ENCODE measurements around the gene NOP9. TPM values are rescaled to one million over a fixed set of nuclear protein-coding genes. Genes with fewer than 3 reads are reported as not detected.

The NOP9 gene
- total RNA-seq, 2 experiments from 2014 or later = 25.8 to 27.7 TPM

DNA sequence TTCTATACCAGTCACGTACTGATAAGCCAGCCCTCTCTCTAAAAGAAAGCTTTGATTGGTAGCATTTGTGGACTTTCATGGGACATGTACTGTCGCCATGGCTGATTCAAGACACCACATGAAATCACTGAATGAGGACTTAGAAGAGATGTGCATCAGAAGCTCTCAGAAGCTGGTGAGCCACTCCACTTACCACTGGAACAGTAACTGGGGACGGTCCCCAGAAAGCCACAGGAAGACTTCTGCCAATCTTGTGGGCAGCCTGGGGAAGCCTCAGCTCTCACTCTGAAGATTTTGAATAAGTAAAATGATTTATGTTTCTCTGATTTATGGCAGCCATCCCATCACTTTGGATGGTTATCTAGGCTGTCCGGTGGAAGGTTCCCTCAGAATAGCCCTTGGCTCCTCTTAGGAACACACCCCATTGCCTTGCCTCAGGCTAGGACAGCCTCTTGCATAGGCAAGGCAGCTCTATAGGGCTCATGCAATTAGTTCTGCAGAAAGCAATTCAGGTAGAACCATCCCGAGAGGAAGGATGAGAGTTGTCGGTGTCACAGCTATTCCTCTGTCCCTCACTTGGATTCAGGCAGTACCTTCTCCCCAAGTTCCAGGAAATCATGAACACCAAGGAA, 9.9 kb upstream of the NOP9 start:
- ChIA-PET CTCF (interaction anchor here (0.7 to 5.3 kb wide), 11 partner anchors 9 to 142 kb away, joined by 3 to 32 read pairs (median 6); partner anchors contain the start of genes CIDEB, DHRS1, LTB4R and MDP1), POLR2A (interaction anchor here (0.7 to 3.2 kb wide), 12 partner anchors 8 to 195 kb away, joined by 3 to 16 read pairs (median 5); partner anchors contain the start of genes CHMP4A, DHRS1, MDP1 and NOP9)
- peaks cover 37% of the 10 kb centered on the region for H3K36me3 Mint-ChIP-seq (ENCODE audit: low read depth)
- peaks cover 23% of the 10 kb centered on the region for H3K4me1 Mint-ChIP-seq
- H3K27me3 Mint-ChIP-seq = peaks cover 22% of the 10 kb centered on the region
- H3K9me3 Mint-ChIP-seq = no peaks in the 10 kb centered on the region
- peak; percentile 76 for DNase-seq
- no peak overlapping the region for H3K27ac Mint-ChIP-seq
- no peak overlapping the region for H3K4me3 Mint-ChIP-seq

GRCh38 chr14:24290746-24291145, 8.9 kb upstream of the NOP9 start:
- no peaks in the 10 kb centered on the region for H3K9me3 Mint-ChIP-seq
- ChIA-PET CTCF (interaction anchor here (0.7 to 5.3 kb wide), 7 partner anchors 11 to 75 kb away, joined by 3 to 32 read pairs (median 4); partner anchors contain the start of genes CIDEB, MDP1 and TINF2), POLR2A (interaction anchor here (1.0 to 3.2 kb wide), 11 partner anchors 9 to 196 kb away, joined by 3 to 16 read pairs (median 5); partner anchors contain the start of genes CHMP4A, DHRS1, MDP1 and NOP9)
- no peak overlapping the region for H3K27ac Mint-ChIP-seq
- peaks cover 44% of the 10 kb centered on the region for H3K36me3 Mint-ChIP-seq (ENCODE audit: low read depth)
- peaks cover 22% of the 10 kb centered on the region for H3K27me3 Mint-ChIP-seq
- DNase-seq = no peak
- H3K4me3 Mint-ChIP-seq = no peak overlapping the region
- peaks cover 23% of the 10 kb centered on the region for H3K4me1 Mint-ChIP-seq

DNA sequence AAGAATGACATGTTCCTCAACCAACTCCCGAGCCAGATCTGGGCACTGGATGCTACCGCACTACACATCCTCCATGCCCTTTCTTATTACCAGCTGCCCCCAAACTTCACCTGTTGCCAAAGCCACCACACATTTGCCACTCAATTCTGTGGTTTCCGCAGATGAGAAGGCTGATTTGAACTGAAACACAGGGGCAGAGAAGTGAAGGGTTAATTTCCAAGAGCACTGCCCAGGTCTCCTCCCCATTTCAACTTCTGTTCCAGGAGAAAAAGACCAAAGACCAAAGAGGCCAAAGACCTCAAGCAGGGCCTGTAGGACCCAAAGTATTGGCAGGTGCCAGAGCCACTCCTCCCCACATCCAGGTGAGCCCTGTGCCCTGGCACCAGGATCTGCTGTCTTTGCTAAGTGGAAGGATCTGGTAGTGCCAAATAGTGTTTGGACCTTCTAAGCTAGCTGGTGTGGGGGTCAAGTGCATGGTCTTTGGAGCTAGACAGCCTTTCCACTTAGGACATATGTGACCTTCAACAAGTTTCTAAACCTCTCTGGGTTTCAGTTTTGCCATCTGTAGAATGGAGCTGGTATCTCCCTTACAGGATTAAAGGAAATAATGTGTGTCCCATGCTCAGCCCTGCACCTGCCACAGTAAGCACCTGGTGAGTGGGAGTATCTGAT, 8.1 kb upstream of the NOP9 start:
- CTCF ChIA-PET = interaction anchor here (1.3 to 5.3 kb wide), 8 partner anchors 12 to 76 kb away, joined by 3 to 32 read pairs (median 6); partner anchors contain the start of genes CIDEB, MDP1, RABGGTA and TINF2
- no peak overlapping the region for H3K27ac Mint-ChIP-seq
- H3K4me3 Mint-ChIP-seq = no peak overlapping the region
- peaks cover 17% of the 10 kb centered on the region for H3K27me3 Mint-ChIP-seq
- no peaks in the 10 kb centered on the region for H3K9me3 Mint-ChIP-seq
- H3K36me3 Mint-ChIP-seq (ENCODE audit: low read depth) = peaks cover 52% of the 10 kb centered on the region
- no peak for DNase-seq
- H3K4me1 Mint-ChIP-seq = peaks cover 30% of the 10 kb centered on the region
- POLR2A ChIA-PET = interaction anchor here (0.7 to 3.2 kb wide), 9 partner anchors 12 to 78 kb away, joined by 3 to 16 read pairs (median 5); partner anchors contain the start of genes CHMP4A, RABGGTA and TINF2

DNA sequence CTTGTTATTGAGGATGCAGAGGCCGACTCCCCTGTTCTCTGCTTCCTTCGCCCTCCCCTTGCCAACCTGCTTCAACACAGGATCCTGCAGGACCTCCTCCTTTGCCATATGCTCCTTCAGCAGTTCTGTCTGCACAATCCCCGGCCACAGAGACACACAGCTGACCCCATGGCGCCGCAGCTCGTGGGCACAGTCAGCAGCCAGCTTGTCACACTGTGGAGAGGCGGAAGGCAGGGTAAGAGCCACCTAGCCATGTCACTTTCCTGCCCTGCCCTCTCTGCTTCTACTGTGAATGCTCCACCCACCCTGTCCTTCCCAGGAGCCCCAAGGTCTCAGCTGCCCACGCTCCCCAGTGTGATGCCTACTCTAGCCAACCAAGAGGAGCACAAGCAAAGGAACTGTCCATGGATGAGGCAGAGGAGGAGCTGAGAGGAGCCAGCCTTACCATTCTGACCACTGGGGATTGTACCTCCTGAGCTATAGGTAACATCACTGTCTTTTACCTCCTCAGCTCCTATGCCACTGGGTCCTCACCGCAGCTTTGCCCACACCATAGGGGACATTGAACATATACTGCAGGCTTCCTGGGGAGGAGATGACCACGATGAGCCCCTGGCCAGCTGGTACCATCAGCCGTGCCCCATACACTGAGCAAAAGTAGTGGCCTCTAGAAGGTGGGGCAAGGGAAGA, 7.4 kb upstream of the NOP9 start:
- peaks cover 37% of the 10 kb centered on the region for H3K4me1 Mint-ChIP-seq
- CTCF ChIA-PET = interaction anchor here (1.0 to 5.3 kb wide), 9 partner anchors 12 to 77 kb away, joined by 3 to 32 read pairs (median 4); partner anchors contain the start of genes CIDEB, MDP1, RABGGTA and TINF2
- H3K27me3 Mint-ChIP-seq = peaks cover 17% of the 10 kb centered on the region
- POLR2A ChIA-PET = interaction anchor here (0.6 to 2.0 kb wide), 7 partner anchors 18 to 79 kb away, joined by 3 to 6 read pairs (median 3); partner anchors contain the start of genes CHMP4A, RABGGTA and TINF2
- H3K4me3 Mint-ChIP-seq = no peak overlapping the region
- no peaks in the 10 kb centered on the region for H3K9me3 Mint-ChIP-seq
- H3K27ac Mint-ChIP-seq = no peak overlapping the region
- H3K36me3 Mint-ChIP-seq (ENCODE audit: low read depth) = peaks cover 54% of the 10 kb centered on the region
- no peak for DNase-seq

DNA sequence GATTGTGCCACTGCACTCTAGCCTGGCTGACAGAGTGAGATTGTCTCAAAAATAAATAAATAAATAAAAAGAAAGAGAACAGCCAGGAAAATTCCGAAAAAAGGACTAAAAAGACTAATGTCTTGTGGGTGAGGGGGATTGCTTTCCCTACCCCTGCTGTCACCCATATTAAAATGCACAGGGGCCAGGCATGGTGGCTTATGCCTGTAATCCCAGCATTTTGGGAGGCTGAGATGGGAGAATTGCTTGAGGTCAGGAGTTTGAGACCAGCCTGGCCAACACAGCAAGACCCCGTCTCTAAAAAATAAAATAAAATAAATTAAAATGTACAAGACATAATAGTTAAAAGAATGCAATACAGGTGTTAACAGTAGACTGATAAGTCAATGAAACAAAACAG, 6.1 kb upstream of the NOP9 start:
- H3K4me3 Mint-ChIP-seq = no peak overlapping the region
- H3K4me1 Mint-ChIP-seq = peaks cover 42% of the 10 kb centered on the region

GRCh38 chr14:24296341-24297157, 3.1 kb upstream of the NOP9 start:
- Mint-ChIP-seq H3K4me3 (no peak overlapping the region), H3K27ac (peak overlapping the region; percentile 76), H3K27me3 (no peaks in the 10 kb centered on the region), H3K36me3 (ENCODE audit: low read depth) (peaks cover 33% of the 10 kb centered on the region), H3K9me3 (no peaks in the 10 kb centered on the region), H3K4me1 (peaks cover 46% of the 10 kb centered on the region)
- ChIA-PET CTCF (interaction anchor here (0.5 to 7.7 kb wide), 22 partner anchors 13 to 289 kb away, joined by 3 to 213 read pairs (median 8); partner anchors contain the start of genes CHMP4A, CIDEB, GMPR2 and IRF9), POLR2A (interaction anchor here (0.6 to 7.3 kb wide), 12 partner anchors 14 to 138 kb away, joined by 3 to 97 read pairs (median 6); partner anchors contain the start of genes CHMP4A, CIDEB, IRF9 and LTB4R)
- peak; percentile 77 for DNase-seq

More for the DNA sequence above, 6.1 kb upstream of the NOP9 start:
- POLR2A ChIA-PET = interaction anchor here (1.2 to 2.0 kb wide), 3 partner anchors 23 to 80 kb away, joined by 3 to 6 read pairs (median 5); partner anchors contain the start of genes CHMP4A and RABGGTA
- CTCF ChIA-PET = interaction anchor here (1.0 to 5.3 kb wide), 5 partner anchors 14 to 51 kb away, joined by 3 to 32 read pairs (median 7); partner anchors contain the start of genes CIDEB, RABGGTA and TINF2
- peaks cover 8% of the 10 kb centered on the region for H3K27me3 Mint-ChIP-seq
- no peak for DNase-seq
- no peak overlapping the region for H3K27ac Mint-ChIP-seq
- H3K9me3 Mint-ChIP-seq = no peaks in the 10 kb centered on the region
- H3K36me3 Mint-ChIP-seq (ENCODE audit: low read depth) = peaks cover 54% of the 10 kb centered on the region

- CTCF ChIA-PET = interaction anchor here (0.5 to 7.7 kb wide), 25 partner anchors 12 to 290 kb away, joined by 3 to 213 read pairs (median 6); partner anchors contain the start of genes CHMP4A, CIDEB, DCAF11 and GMPR2
- H3K4me1 Mint-ChIP-seq = peaks cover 54% of the 10 kb centered on the region
- DNase-seq = no peak
- no peaks in the 10 kb centered on the region for H3K27me3 Mint-ChIP-seq
- POLR2A ChIA-PET = interaction anchor here (0.7 to 7.3 kb wide), 13 partner anchors 13 to 240 kb away, joined by 3 to 97 read pairs (median 7); partner anchors contain the start of genes CHMP4A, CIDEB, DCAF11 and IRF9
- no peak overlapping the region for H3K4me3 Mint-ChIP-seq
- peak overlapping the region; percentile 76 for H3K27ac Mint-ChIP-seq
- H3K36me3 Mint-ChIP-seq (ENCODE audit: low read depth) = peaks cover 32% of the 10 kb centered on the region
- no peaks in the 10 kb centered on the region for H3K9me3 Mint-ChIP-seq
Observed at GRCh38 chr14:24297190-24297964, 2.3 kb upstream of the NOP9 start.

GRCh38 chr14:24298892-24299254, 777 bp upstream of the NOP9 start:
- POLR2A ChIA-PET = interaction anchor here (0.6 to 7.3 kb wide), 14 partner anchors 11 to 185 kb away, joined by 3 to 97 read pairs (median 8); partner anchors contain the start of genes CHMP4A, CIDEB, DCAF11 and IPO4
- CTCF ChIA-PET = interaction anchor here (0.9 to 7.7 kb wide), 12 partner anchors 9 to 138 kb away, joined by 3 to 213 read pairs (median 14); partner anchors contain the start of genes CIDEB, LTB4R, LTB4R2 and MDP1
- H3K4me1 Mint-ChIP-seq = peaks cover 60% of the 10 kb centered on the region
- no peak for DNase-seq
- no peaks in the 10 kb centered on the region for H3K27me3 Mint-ChIP-seq
- no peaks in the 10 kb centered on the region for H3K9me3 Mint-ChIP-seq
- H3K27ac Mint-ChIP-seq = peak overlapping the region; percentile 84
- peak overlapping the region; percentile 84 for H3K4me3 Mint-ChIP-seq
- H3K36me3 Mint-ChIP-seq (ENCODE audit: low read depth) = peaks cover 41% of the 10 kb centered on the region

- ChIA-PET CTCF (interaction anchor here (0.9 to 7.7 kb wide), 9 partner anchors 9 to 208 kb away, joined by 3 to 213 read pairs (median 29); partner anchors contain the start of genes CIDEB, LTB4R, LTB4R2 and RABGGTA), POLR2A (interaction anchor here (0.6 to 7.3 kb wide), 18 partner anchors 10 to 242 kb away, joined by 3 to 97 read pairs (median 5); partner anchors contain the start of genes CBLN3, CHMP4A, CIDEB and IPO4)
- H3K36me3 Mint-ChIP-seq (ENCODE audit: low read depth) = peaks cover 49% of the 10 kb centered on the region
- H3K27me3 Mint-ChIP-seq = no peaks in the 10 kb centered on the region
- peaks cover 60% of the 10 kb centered on the region for H3K4me1 Mint-ChIP-seq
- H3K4me3 Mint-ChIP-seq = peak overlapping the region; percentile 84
- peak overlapping the region; percentile 84 for H3K27ac Mint-ChIP-seq
- no peak for DNase-seq
- no peaks in the 10 kb centered on the region for H3K9me3 Mint-ChIP-seq
Observed at GRCh38 chr14:24300326-24300980, 803 bp downstream of the NOP9 start.

DNA sequence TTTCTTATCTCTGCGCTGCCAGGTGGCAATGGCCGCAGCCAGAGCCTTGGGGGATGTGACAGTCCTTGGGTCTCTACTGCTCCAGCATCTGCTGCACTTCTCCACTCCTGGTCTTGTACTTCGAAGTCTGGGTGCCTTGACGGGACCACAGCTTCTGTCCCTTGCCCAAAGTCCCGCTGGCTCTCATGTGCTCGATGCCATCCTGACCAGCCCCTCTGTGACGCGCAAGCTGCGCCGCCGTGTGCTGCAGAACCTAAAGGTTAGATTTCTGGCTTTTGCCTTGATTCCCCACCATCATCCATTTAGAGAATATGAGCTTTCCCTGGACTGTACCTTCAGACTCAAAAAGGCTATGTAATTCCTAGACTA, 4.4 kb downstream of the NOP9 start:
- POLR2A ChIA-PET = interaction anchor here (0.8 to 1.0 kb wide), 4 partner anchors 45 to 115 kb away, joined by 3 to 4 read pairs (median 3); partner anchors contain the start of genes IPO4, MDP1 and TINF2
- Mint-ChIP-seq H3K27ac (no peak overlapping the region), H3K4me3 (no peak overlapping the region), H3K27me3 (no peaks in the 10 kb centered on the region), H3K9me3 (no peaks in the 10 kb centered on the region), H3K4me1 (peaks cover 50% of the 10 kb centered on the region), H3K36me3 (ENCODE audit: low read depth) (peaks cover 66% of the 10 kb centered on the region)
- CTCF ChIA-PET = interaction anchor here (1.2 to 1.7 kb wide), 2 partner anchors 58 to 90 kb away, joined by 3 to 4 read pairs; partner anchors contain the start of gene CHMP4A
- DNase-seq = no peak
